Measurements from ENCODE around the gene N4BP3. TPM values are rescaled to one million over a fixed set of nuclear protein-coding genes. Genes with fewer than 3 reads are reported as not detected.

The N4BP3 gene
- total and polyA plus RNA-seq, 2 of the 4 experiments (the other 2 are of a cell fraction) = 0.14 to 0.18 TPM

DNA sequence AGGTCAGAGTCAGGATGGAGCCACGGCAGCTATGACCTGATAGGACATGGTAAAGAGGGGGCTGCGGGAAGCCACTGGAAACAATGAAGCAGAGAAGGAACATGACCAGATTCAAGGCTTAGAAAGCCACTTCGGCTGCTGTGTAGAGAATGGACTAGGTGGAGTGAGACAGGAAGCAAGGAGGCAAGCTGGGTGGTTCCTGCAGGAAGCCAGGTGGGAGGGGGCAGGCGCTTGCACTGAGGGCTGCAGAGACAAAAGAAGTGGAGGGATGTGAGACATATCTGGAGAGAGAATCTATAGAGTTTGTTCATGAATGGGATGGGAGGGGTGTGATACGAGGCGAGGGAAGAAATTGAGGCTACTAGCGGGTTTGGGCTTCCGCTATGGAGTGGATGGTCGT is 19.0 kb upstream of the N4BP3 start:
- Histone ChIP-seq H3K14ac (replicated peaks; ENCODE audit: low read depth, low read length) (no peak overlapping the region), H3K9me3 (ENCODE audit: control insufficient read depth, insufficient read depth, low read length) (peaks cover 11% of the 10 kb centered on the region; the same call in 1 of the 2 replicates), H2BK5ac (ENCODE audit: low read depth, low read length, poor library complexity, severe bottlenecking) (no peak overlapping the region), H2BK120ac (ENCODE audit: low read depth, low read length) (no peak overlapping the region), H3K4me3 (ENCODE audit: insufficient read depth, low read depth, low read length) (no peak overlapping the region), H3K36me3 (ENCODE audit: control insufficient read depth, insufficient read depth, low read length) (no peaks in the 10 kb centered on the region), H3K23ac (ENCODE audit: low read depth, low read length) (no peak overlapping the region), H2AK5ac (ENCODE audit: low read depth, low read length) (no peak overlapping the region), H2AK9ac (replicated peaks; ENCODE audit: low read depth, low read length, poor library complexity) (no peak overlapping the region), H4K20me1 (ENCODE audit: insufficient read depth, low read length) (no peaks in the 10 kb centered on the region), H2AFZ (replicated peaks; ENCODE audit: low read length, poor library complexity) (no peak overlapping the region), H3K27ac (ENCODE audit: insufficient read depth, low read length) (no peak overlapping the region), H3K9ac (ENCODE audit: low read depth, low read length) (no peak overlapping the region), H4K91ac (ENCODE audit: insufficient read depth, low read depth, low read length) (no peak overlapping the region), H3K9me1 (ENCODE audit: insufficient read depth, low read length) (no peaks in the 10 kb centered on the region), H2BK20ac (ENCODE audit: low read depth, low read length) (no peak overlapping the region), H3K4me2 (ENCODE audit: low read depth, low read length) (no peak overlapping the region), H3K27me3 (ENCODE audit: control insufficient read depth, insufficient read depth, low read length) (no peaks in the 10 kb centered on the region; the same call in 1 of the 2 replicates), H3K4me1 (ENCODE audit: control insufficient read depth, insufficient read depth, low read length) (no peaks in the 10 kb centered on the region), H4K8ac (ENCODE audit: low read depth in 2 of 2, low read length in 2 of 2) (no peak overlapping the region), H3K18ac (ENCODE audit: low read depth, low read length) (no peak overlapping the region), H3K4ac (ENCODE audit: low read depth, low read length) (no peak overlapping the region), H2BK15ac (ENCODE audit: low read depth, low read length) (no peak overlapping the region), H3K56ac (ENCODE audit: extremely low read depth, insufficient read depth, low read length) (no peak overlapping the region), H3K79me1 (ENCODE audit: low read depth in 1 of 2, low read length in 2 of 2) (no peaks in the 10 kb centered on the region), H4K5ac (ENCODE audit: low read depth, low read length) (no peak overlapping the region)
- ATAC-seq (ENCODE audit: low read depth) = no peak
- WGBS, 2 experiments (ENCODE audit: extremely low coverage in 2 of 2, insufficient read length in 1 of 2) = 75% methylated on average over 8 of the region's 9 CpGs; no CpG with 5 or more reads in 1 of the 2 experiments
- intact Hi-C loops (cut with micrococcal nuclease) (no loop called here), in situ Hi-C loops (cut with MboI; ENCODE audit: low sequenced_read_pairs) (no loop called here), dilution Hi-C loops (cut with HindIII; ENCODE audit: low sequenced_read_pairs, unreplicated experiment) (no loop called here)
- TF ChIP-seq RFX5 (IDR thresholded peaks at IDR 0.05; ENCODE audit: low read depth, low read length) (no peak), CEBPB (IDR thresholded peaks at IDR 0.05; ENCODE audit: low read depth, low read length) (no peak), RCOR1 (IDR thresholded peaks at IDR 0.05; ENCODE audit: insufficient replicate concordance, low read length) (no peak), BHLHE40 (IDR thresholded peaks at IDR 0.05; ENCODE audit: low read depth, low read length) (no peak), CHD1 (IDR thresholded peaks at IDR 0.05; ENCODE audit: low read depth, low read length) (no peak), MAFK (IDR thresholded peaks at IDR 0.05; ENCODE audit: low read depth, low read length) (no peak), POLR2A (IDR thresholded peaks at IDR 0.05; ENCODE audit: low read depth, low read length) (no peak), NFE2L2 (IDR thresholded peaks at IDR 0.05; ENCODE audit: low read depth, low read length) (no peak), RAD21 (IDR thresholded peaks at IDR 0.05; ENCODE audit: low read length) (no peak), MAZ (IDR thresholded peaks at IDR 0.05; ENCODE audit: borderline replicate concordance, low read depth, low read length) (no peak), FOS (IDR thresholded peaks at IDR 0.05; ENCODE audit: low read depth, low read length) (no peak), SMC3 (IDR thresholded peaks at IDR 0.05; ENCODE audit: low read depth, low read length) (no peak), MXI1 (IDR thresholded peaks at IDR 0.05; ENCODE audit: borderline replicate concordance, low read depth, low read length) (no peak), ELK1 (IDR thresholded peaks at IDR 0.05; ENCODE audit: borderline replicate concordance, low read depth, low read length) (no peak)
- TF ChIP-seq, protein P1, sequence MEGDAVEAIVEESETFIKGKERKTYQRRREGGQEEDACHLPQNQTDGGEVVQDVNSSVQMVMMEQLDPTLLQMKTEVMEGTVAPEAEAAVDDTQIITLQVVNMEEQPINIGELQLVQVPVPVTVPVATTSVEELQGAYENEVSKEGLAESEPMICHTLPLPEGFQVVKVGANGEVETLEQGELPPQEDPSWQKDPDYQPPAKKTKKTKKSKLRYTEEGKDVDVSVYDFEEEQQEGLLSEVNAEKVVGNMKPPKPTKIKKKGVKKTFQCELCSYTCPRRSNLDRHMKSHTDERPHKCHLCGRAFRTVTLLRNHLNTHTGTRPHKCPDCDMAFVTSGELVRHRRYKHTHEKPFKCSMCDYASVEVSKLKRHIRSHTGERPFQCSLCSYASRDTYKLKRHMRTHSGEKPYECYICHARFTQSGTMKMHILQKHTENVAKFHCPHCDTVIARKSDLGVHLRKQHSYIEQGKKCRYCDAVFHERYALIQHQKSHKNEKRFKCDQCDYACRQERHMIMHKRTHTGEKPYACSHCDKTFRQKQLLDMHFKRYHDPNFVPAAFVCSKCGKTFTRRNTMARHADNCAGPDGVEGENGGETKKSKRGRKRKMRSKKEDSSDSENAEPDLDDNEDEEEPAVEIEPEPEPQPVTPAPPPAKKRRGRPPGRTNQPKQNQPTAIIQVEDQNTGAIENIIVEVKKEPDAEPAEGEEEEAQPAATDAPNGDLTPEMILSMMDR (conservative IDR thresholded peaks at IDR 0.05; ENCODE audit: low read depth, low read length) = no peak
- TF ChIP-seq, protein P2, sequence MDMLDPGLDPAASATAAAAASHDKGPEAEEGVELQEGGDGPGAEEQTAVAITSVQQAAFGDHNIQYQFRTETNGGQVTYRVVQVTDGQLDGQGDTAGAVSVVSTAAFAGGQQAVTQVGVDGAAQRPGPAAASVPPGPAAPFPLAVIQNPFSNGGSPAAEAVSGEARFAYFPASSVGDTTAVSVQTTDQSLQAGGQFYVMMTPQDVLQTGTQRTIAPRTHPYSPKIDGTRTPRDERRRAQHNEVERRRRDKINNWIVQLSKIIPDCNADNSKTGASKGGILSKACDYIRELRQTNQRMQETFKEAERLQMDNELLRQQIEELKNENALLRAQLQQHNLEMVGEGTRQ (IDR thresholded peaks at IDR 0.05; ENCODE audit: low read depth, low read length) = no peak
- no peak for DNase-seq
- CTCF ChIA-PET = no interaction called here
- POLR2A ChIA-PET (ENCODE audit: unreplicated experiment) = no interaction called here
- BruUV-seq (replicated peaks) = no TSS peak

Data from IMR-90 (cell line).